ENCODE data around the gene ARHGAP6.

ARHGAP6 gene

DNA sequence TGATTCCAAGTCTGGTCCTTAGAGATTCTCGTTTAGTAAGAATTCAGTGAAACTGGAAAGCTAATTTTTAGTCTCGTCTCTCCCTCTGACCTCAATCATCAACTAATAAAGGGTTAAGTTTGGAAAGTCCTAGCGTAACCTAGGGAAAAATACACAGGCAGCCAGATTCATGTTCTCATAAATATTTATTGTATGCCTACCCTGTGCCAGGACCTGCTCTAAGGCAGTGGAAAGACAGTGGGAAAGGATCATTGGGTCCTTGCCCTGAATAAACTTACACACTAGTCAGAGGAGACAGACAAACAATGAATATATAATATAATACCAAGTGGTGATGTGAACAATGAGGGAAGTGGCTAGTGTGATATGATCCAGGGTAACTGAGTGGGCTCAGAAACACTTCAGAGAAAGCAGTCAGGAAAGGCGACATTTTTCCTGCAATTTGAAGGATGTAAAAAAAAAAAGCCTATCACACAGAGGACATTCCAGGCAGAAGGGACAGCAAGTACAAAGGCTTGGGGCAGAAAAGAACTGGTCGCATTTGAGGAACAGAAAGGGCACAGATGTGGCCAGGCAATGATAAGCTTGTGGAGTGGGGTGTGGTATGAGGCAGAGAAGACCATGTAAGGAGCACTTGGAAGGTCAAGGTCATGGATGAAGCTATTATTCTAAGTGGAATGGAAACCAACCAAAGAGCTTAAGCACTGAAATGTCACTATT lies 243.8 kb downstream of the ARHGAP6 start:
- no peak for DNase-seq (ENCODE audit: low spot score)
- no peak overlapping the region for H3K27ac ChIP-seq (ENCODE audit: poor library complexity, severe bottlenecking)

DNA sequence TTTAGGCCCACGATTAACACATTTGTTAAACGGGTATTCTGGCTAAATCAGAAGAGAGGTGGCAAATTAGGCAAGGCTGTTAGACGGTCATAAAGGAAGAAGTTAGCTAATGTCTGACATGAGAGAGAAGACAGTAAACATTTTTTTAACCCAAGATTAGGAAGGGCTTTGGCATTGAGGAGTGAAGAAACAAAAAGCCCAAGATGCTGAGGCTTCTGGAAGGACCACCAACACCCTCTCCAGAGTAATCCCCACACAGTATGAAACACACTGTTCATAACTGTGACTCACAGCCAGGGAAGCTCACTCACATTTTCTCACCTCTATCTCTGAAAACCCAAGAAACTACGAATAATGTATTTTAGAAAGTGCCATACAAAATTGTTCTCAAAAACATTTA lies 244.9 kb downstream of the ARHGAP6 start:
- H3K4me3 ChIP-seq (ENCODE audit: severe bottlenecking) = no peak overlapping the region
- H3K36me3 ChIP-seq (ENCODE audit: low read depth) = no peaks in the 10 kb centered on the region
- DNase-seq (ENCODE audit: low spot score) = no peak
- H3K27me3 ChIP-seq (ENCODE audit: insufficient read depth, poor library complexity, severe bottlenecking) = no peaks in the 10 kb centered on the region
- TF ChIP-seq, protein P1, sequence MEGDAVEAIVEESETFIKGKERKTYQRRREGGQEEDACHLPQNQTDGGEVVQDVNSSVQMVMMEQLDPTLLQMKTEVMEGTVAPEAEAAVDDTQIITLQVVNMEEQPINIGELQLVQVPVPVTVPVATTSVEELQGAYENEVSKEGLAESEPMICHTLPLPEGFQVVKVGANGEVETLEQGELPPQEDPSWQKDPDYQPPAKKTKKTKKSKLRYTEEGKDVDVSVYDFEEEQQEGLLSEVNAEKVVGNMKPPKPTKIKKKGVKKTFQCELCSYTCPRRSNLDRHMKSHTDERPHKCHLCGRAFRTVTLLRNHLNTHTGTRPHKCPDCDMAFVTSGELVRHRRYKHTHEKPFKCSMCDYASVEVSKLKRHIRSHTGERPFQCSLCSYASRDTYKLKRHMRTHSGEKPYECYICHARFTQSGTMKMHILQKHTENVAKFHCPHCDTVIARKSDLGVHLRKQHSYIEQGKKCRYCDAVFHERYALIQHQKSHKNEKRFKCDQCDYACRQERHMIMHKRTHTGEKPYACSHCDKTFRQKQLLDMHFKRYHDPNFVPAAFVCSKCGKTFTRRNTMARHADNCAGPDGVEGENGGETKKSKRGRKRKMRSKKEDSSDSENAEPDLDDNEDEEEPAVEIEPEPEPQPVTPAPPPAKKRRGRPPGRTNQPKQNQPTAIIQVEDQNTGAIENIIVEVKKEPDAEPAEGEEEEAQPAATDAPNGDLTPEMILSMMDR (IDR thresholded peaks at IDR 0.05; ENCODE audit: poor library complexity, severe bottlenecking) = no peak
- no peaks in the 10 kb centered on the region for H3K9me3 ChIP-seq (ENCODE audit: severe bottlenecking)
- no peaks in the 10 kb centered on the region for H3K4me1 ChIP-seq (ENCODE audit: insufficient read depth, poor library complexity, severe bottlenecking)
- no peak overlapping the region for H3K27ac ChIP-seq (ENCODE audit: poor library complexity, severe bottlenecking)
- no peak for ATAC-seq (ENCODE audit: low read depth)

More for the DNA sequence above, 243.8 kb downstream of the ARHGAP6 start:
- H3K27me3 ChIP-seq (ENCODE audit: insufficient read depth, poor library complexity, severe bottlenecking) = no peaks in the 10 kb centered on the region
- no peaks in the 10 kb centered on the region for H3K4me1 ChIP-seq (ENCODE audit: insufficient read depth, poor library complexity, severe bottlenecking)
- no peaks in the 10 kb centered on the region for H3K9me3 ChIP-seq (ENCODE audit: severe bottlenecking)
- no peak overlapping the region for H3K4me3 ChIP-seq (ENCODE audit: severe bottlenecking)
- ATAC-seq (ENCODE audit: low read depth) = no peak
- no peaks in the 10 kb centered on the region for H3K36me3 ChIP-seq (ENCODE audit: low read depth)
- TF ChIP-seq, protein P1 (IDR thresholded peaks at IDR 0.05; ENCODE audit: poor library complexity, severe bottlenecking) = no peak

DNA sequence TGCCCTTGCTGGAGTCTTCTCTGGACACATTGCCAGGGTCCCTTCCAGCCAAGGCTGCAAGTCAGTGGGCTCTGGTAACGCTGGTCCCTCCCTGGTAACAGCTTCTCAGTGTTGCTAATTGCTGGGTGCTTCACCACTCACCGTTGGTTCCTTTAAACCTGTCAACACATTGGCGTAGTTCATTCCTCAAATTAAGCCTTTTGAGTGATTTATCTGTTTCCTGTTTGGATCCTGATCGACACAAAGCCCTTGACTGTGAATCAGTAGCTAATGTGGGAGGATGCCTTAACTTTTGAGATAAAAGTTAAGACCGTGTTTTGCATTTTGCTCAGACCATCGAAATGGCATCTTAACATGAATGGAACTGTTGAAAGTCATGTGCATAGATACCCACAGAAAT lies 246.6 kb downstream of the ARHGAP6 start:
- TF ChIP-seq, protein P1 (IDR thresholded peaks at IDR 0.05; ENCODE audit: poor library complexity, severe bottlenecking) = no peak
- Histone ChIP-seq H3K36me3 (ENCODE audit: low read depth) (no peaks in the 10 kb centered on the region), H3K4me1 (ENCODE audit: insufficient read depth, poor library complexity, severe bottlenecking) (no peaks in the 10 kb centered on the region), H3K9me3 (ENCODE audit: severe bottlenecking) (no peaks in the 10 kb centered on the region), H3K27me3 (ENCODE audit: insufficient read depth, poor library complexity, severe bottlenecking) (no peaks in the 10 kb centered on the region), H3K27ac (ENCODE audit: poor library complexity, severe bottlenecking) (no peak overlapping the region), H3K4me3 (ENCODE audit: severe bottlenecking) (no peak overlapping the region)
- no peak for ATAC-seq (ENCODE audit: low read depth)
- DNase-seq (ENCODE audit: low spot score) = no peak

DNA sequence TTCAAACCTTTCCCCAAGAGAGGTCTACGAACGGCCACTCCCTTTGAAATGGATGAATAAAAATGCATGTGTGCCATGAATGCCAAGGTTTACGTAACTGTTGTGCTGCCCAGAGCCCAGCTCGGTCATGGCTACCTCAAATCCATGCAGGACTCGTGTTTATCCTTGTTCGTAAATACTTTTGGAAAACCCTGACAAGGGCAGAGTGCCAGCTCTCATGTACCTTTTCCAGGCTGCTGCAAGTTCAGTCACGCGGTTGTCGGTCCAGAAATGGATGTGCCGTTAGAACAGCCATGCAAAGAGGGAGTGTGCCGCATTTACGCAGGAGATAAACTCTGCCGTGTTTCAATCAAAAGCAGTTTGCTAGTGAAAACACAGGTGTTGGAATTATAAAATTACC lies 249.1 kb downstream of the ARHGAP6 start:
- peak; percentile 25; the same call in 1 of the 3 replicates for ATAC-seq (ENCODE audit: low read depth)
- H3K36me3 ChIP-seq (ENCODE audit: low read depth) = no peaks in the 10 kb centered on the region
- H3K27ac ChIP-seq (ENCODE audit: poor library complexity, severe bottlenecking) = no peak overlapping the region
- no peak overlapping the region for H3K4me3 ChIP-seq (ENCODE audit: severe bottlenecking)
- TF ChIP-seq, protein P1 (IDR thresholded peaks at IDR 0.05; ENCODE audit: poor library complexity, severe bottlenecking) = no peak
- no peaks in the 10 kb centered on the region for H3K9me3 ChIP-seq (ENCODE audit: severe bottlenecking)
- H3K27me3 ChIP-seq (ENCODE audit: insufficient read depth, poor library complexity, severe bottlenecking) = no peaks in the 10 kb centered on the region
- DNase-seq (ENCODE audit: low spot score) = no peak
- no peaks in the 10 kb centered on the region for H3K4me1 ChIP-seq (ENCODE audit: insufficient read depth, poor library complexity, severe bottlenecking)

DNA sequence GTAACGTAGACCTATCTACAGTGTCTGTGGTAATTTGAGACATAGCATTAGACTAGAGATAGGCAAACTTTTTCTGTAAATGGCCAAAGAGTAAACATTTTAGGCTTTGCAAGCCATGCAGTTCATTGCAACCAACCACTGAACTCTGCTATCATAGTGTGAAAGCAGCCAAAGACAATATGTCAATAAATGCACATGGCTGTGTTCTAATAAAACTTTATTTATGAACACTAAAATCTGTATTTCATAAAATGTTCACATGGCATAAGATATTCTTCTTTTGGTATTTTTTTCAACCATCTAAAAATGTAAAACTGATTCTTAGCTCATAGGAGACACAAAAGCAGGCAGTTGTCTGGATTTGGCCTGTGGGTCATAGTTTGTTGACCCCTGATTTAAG lies 251.6 kb downstream of the ARHGAP6 start:
- ATAC-seq (ENCODE audit: low read depth) (no peak), DNase-seq (ENCODE audit: low spot score) (no peak)
- no peak overlapping the region for H3K27ac ChIP-seq (ENCODE audit: poor library complexity, severe bottlenecking)
- no peaks in the 10 kb centered on the region for H3K9me3 ChIP-seq (ENCODE audit: severe bottlenecking)
- no peak overlapping the region for H3K4me3 ChIP-seq (ENCODE audit: severe bottlenecking)
- TF ChIP-seq, protein P1 (IDR thresholded peaks at IDR 0.05; ENCODE audit: poor library complexity, severe bottlenecking) = no peak
- no peaks in the 10 kb centered on the region for H3K36me3 ChIP-seq (ENCODE audit: low read depth)
- H3K27me3 ChIP-seq (ENCODE audit: insufficient read depth, poor library complexity, severe bottlenecking) = no peaks in the 10 kb centered on the region
- H3K4me1 ChIP-seq (ENCODE audit: insufficient read depth, poor library complexity, severe bottlenecking) = no peaks in the 10 kb centered on the region
